Caco-2 (cell line): ENCODE data around the gene GJD2. TPM values are rescaled to one million over a fixed set of nuclear protein-coding genes. Genes with fewer than 3 reads are reported as not detected.

Source experiments
- BruUV-seq: library from RNA; stranded (reverse); fragments of 400-500 nt; replicated peaks from 2 replicates; lab custom pipeline; 2021; lab: Mats Ljungman, UMichigan
- CTCF ChIA-PET: fragments of 300-600 bp; sonication (Branson Sonifier 250); formaldehyde crosslinking; loops from one replicate; lab custom pipeline; 2022; ENCODE audit warnings: antibody characterized with exemption; lab: Charles Lee
- POLR2A ChIA-PET: fragments of 300-600 bp; sonication (Branson Sonifier 250); formaldehyde crosslinking; loops from one replicate; lab custom pipeline; 2022; ENCODE audit warnings: antibody characterized with exemption; lab: Charles Lee
- DNase-seq, 2 experiments: peaks; one replicate each; pipeline versions ENCODE4 v3.0.0 to v3.0.0-alpha.2; 2020 to 2022
- H3K27me3 ChIP-seq: replicated peaks from 2 replicates; pipeline ENCODE4 v1.6.0; 2011; ENCODE audit warnings: low read length; ENCODE audit not compliant: control insufficient read depth, insufficient read depth
- H3K36me3 ChIP-seq: 2 replicates; pipeline ENCODE4 v1.5.1; 2011; ENCODE audit warnings: low read length; ENCODE audit not compliant: control insufficient read depth, insufficient read depth
- H3K4me1 ChIP-seq: fragments of 250-450 bp; sonication (Bioruptor Pico); 2 replicates; pipeline ENCODE4 v1.5.1; 2020; ENCODE audit warnings: mild to moderate bottlenecking
- H3K4me3 ChIP-seq: 2 replicates; pipeline ENCODE4 v1.5.1; 2011; ENCODE audit warnings: low read depth, mild to moderate bottlenecking, control low read depth, low read length
- H3K9me3 ChIP-seq: fragments of 250-450 bp; sonication (Bioruptor Pico); 2 replicates; pipeline ENCODE4 v1.5.1; 2020; ENCODE audit warnings: mild to moderate bottlenecking, moderate library complexity
- H3K27ac Mint-ChIP-seq: one replicate; pipeline ENCODE4 v1.8.0; 2022; ENCODE audit warnings: mixed read lengths; ENCODE audit not compliant: unreplicated experiment
- H3K27me3 Mint-ChIP-seq: one replicate; pipeline ENCODE4 v1.8.0; 2022; ENCODE audit warnings: mixed read lengths; ENCODE audit not compliant: insufficient read depth, unreplicated experiment
- H3K36me3 Mint-ChIP-seq: one replicate; pipeline ENCODE4 v1.8.0; 2022; ENCODE audit warnings: mild to moderate bottlenecking, mixed read lengths; ENCODE audit not compliant: insufficient read depth, unreplicated experiment
- H3K4me1 Mint-ChIP-seq: one replicate; pipeline ENCODE4 v1.8.0; 2022; ENCODE audit warnings: low read depth, mixed read lengths; ENCODE audit not compliant: unreplicated experiment
- H3K4me3 Mint-ChIP-seq: one replicate; pipeline ENCODE4 v1.8.0; 2022; ENCODE audit warnings: mild to moderate bottlenecking, moderate library complexity, mixed read lengths; ENCODE audit not compliant: unreplicated experiment
- H3K9me3 Mint-ChIP-seq: one replicate; pipeline ENCODE4 v1.8.0; 2022; ENCODE audit warnings: mixed read lengths; ENCODE audit not compliant: unreplicated experiment
- intact Hi-C: fragments of 100-400 bp; cut with micrococcal nuclease; formaldehyde crosslinking; loops from one replicate; pipeline ENCODE4 v1.10.0; 2022; ENCODE audit not compliant: unreplicated experiment
- total RNA-seq: library from RNA; stranded (reverse); gene quantifications from 2 replicates; pipeline ENCODE4 v1.2.3, GENCODE V29; 2022
- TF ChIP-seq, protein P1 (sequence below), 2 experiments: fragments of 200-600 bp in 1 of 2; IDR thresholded peaks; 1 replicate in 1 of 2; 2 replicates in 1 of 2; pipeline versions ENCODE4 v1.5.1 to v1.8.0; 2011 to 2022; ENCODE audit warnings: antibody characterized with exemption in 1 of 2, control low read depth in 1 of 2, inconsistent platforms in 1 of 2, low read depth in 1 of 2, low read length in 1 of 2, mild to moderate bottlenecking in 1 of 2, moderate library complexity in 1 of 2; ENCODE audit not compliant: insufficient read depth in 1 of 2, severe bottlenecking in 1 of 2, unreplicated experiment in 1 of 2

The GJD2 gene
- total RNA-seq, 1 experiment from 2014 or later = not detected

DNA sequence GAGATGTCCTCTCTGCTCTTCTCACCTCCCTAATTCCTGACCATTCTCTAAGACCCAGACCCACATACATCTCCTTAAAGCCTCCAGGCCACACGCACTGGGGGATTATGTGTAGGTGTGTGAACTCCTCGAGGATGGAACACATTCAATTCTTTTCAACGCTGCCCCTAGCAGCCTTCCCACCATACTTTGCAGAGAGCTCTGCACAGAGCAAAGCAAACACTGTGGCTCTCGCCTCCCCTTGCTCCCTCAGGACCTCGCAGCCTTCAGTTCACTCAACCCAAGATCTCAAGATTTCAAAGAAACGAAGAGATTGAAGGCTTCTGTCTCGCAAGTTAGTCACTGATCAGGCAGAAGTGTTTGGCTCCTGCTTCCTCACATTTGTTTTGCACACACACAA lies 34.5 kb upstream of the GJD2 start:
- no peak overlapping the region for H3K27ac Mint-ChIP-seq
- Histone ChIP-seq H3K4me1 (no peaks in the 10 kb centered on the region), H3K27me3 (no peaks in the 10 kb centered on the region; the same call in 1 of the 2 replicates), H3K9me3 (no peaks in the 10 kb centered on the region), H3K36me3 (no peaks in the 10 kb centered on the region), H3K4me3 (no peak overlapping the region)
- no peak for DNase-seq
- no peak overlapping the region for H3K4me3 Mint-ChIP-seq
- intact Hi-C loops = no loop called here
- peaks cover 30% of the 10 kb centered on the region for H3K27me3 Mint-ChIP-seq
- TF ChIP-seq, protein P1, sequence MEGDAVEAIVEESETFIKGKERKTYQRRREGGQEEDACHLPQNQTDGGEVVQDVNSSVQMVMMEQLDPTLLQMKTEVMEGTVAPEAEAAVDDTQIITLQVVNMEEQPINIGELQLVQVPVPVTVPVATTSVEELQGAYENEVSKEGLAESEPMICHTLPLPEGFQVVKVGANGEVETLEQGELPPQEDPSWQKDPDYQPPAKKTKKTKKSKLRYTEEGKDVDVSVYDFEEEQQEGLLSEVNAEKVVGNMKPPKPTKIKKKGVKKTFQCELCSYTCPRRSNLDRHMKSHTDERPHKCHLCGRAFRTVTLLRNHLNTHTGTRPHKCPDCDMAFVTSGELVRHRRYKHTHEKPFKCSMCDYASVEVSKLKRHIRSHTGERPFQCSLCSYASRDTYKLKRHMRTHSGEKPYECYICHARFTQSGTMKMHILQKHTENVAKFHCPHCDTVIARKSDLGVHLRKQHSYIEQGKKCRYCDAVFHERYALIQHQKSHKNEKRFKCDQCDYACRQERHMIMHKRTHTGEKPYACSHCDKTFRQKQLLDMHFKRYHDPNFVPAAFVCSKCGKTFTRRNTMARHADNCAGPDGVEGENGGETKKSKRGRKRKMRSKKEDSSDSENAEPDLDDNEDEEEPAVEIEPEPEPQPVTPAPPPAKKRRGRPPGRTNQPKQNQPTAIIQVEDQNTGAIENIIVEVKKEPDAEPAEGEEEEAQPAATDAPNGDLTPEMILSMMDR (IDR thresholded peaks at IDR 0.05; ENCODE audit: insufficient read depth in 1 of 2, low read depth in 1 of 2, low read length in 1 of 2, severe bottlenecking in 1 of 2, unreplicated experiment in 1 of 2) = no peak
- H3K4me1 Mint-ChIP-seq = no peaks in the 10 kb centered on the region
- no peaks in the 10 kb centered on the region for H3K9me3 Mint-ChIP-seq
- POLR2A ChIA-PET = no interaction called here
- CTCF ChIA-PET = no interaction called here
- H3K36me3 Mint-ChIP-seq = no peaks in the 10 kb centered on the region
- BruUV-seq = no TSS peak

DNA sequence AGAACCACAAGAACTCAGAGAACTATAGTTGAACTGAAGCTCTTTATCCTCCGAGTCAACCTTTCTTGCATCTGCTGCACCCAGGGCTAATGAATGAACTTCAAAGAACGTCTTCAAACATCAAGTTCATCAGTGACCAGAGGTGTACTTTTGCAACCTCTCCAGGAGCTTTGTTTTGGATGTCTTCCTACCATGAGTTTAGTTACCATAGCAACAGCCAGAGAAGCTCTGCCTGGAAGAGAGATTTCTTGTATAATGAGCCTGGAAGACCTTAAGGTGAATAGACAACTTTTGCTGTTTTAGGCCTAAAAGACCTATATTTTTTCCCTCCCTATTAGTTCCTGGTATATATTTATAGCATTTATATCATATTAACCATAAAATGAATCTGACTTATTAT lies 31.4 kb upstream of the GJD2 start:
- no peaks in the 10 kb centered on the region for H3K9me3 Mint-ChIP-seq
- no peaks in the 10 kb centered on the region for H3K36me3 Mint-ChIP-seq
- H3K4me1 Mint-ChIP-seq = no peaks in the 10 kb centered on the region
- Histone ChIP-seq H3K36me3 (no peaks in the 10 kb centered on the region), H3K27me3 (no peaks in the 10 kb centered on the region; the same call in none of the 2 replicates), H3K4me1 (no peaks in the 10 kb centered on the region), H3K4me3 (no peak overlapping the region), H3K9me3 (no peaks in the 10 kb centered on the region)
- no peak overlapping the region for H3K4me3 Mint-ChIP-seq
- H3K27me3 Mint-ChIP-seq = peaks cover 18% of the 10 kb centered on the region
- no TSS peak for BruUV-seq
- intact Hi-C loops = no loop called here
- POLR2A ChIA-PET = no interaction called here
- CTCF ChIA-PET = no interaction called here
- H3K27ac Mint-ChIP-seq = no peak overlapping the region
- no peak for DNase-seq
- TF ChIP-seq, protein P1 (IDR thresholded peaks at IDR 0.05; ENCODE audit: insufficient read depth in 1 of 2, low read depth in 1 of 2, low read length in 1 of 2, severe bottlenecking in 1 of 2, unreplicated experiment in 1 of 2) = no peak

DNA sequence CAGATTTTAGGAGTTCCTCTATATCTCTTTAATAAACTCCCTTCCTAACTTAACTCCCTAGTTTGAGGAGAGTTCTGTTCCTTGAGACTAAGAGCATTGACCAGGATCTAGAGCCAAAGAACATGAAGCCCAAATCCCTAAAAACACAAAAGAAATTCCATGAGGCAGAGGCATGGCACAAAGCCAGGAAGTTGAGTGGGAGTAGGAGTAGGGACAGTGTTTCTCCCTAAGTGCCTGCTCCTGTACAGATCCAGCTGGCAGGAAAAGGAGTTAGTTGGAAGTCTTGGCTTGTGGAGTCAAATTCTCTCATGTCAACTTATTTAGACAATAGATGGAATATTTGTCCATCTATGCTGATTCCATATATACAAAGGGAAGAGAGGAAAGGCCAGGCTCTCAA lies 29.2 kb upstream of the GJD2 start:
- POLR2A ChIA-PET = no interaction called here
- no peak overlapping the region for H3K4me3 ChIP-seq
- CTCF ChIA-PET = no interaction called here
- no peaks in the 10 kb centered on the region for H3K36me3 Mint-ChIP-seq
- DNase-seq = no peak
- H3K4me1 ChIP-seq = no peaks in the 10 kb centered on the region
- TF ChIP-seq, protein P1 (IDR thresholded peaks at IDR 0.05; ENCODE audit: insufficient read depth in 1 of 2, low read depth in 1 of 2, low read length in 1 of 2, severe bottlenecking in 1 of 2, unreplicated experiment in 1 of 2) = no peak
- H3K9me3 Mint-ChIP-seq = no peaks in the 10 kb centered on the region
- no peaks in the 10 kb centered on the region for H3K36me3 ChIP-seq
- no peak overlapping the region for H3K4me3 Mint-ChIP-seq
- intact Hi-C loops = no loop called here
- no peaks in the 10 kb centered on the region for H3K9me3 ChIP-seq
- no peaks in the 10 kb centered on the region; the same call in none of the 2 replicates for H3K27me3 ChIP-seq
- H3K27me3 Mint-ChIP-seq = peaks cover 8% of the 10 kb centered on the region
- H3K4me1 Mint-ChIP-seq = no peaks in the 10 kb centered on the region
- no TSS peak for BruUV-seq
- H3K27ac Mint-ChIP-seq = no peak overlapping the region
